ENCODE data around the gene SMTNL1.

SMTNL1 gene

GRCh38 chr11:57560146-57560545 is 22.8 kb downstream of the SMTNL1 start:
- DNase-seq (ENCODE audit: extremely low read depth, low read depth): no peak
- no peak for TF ChIP-seq CTCF (IDR thresholded peaks at IDR 0.05; ENCODE audit: low read depth, low read length)

GRCh38 chr11:57562596-57562995 is 25.2 kb downstream of the SMTNL1 start:
- TF ChIP-seq CTCF (IDR thresholded peaks at IDR 0.05; ENCODE audit: low read depth, low read length): no peak
- DNase-seq (ENCODE audit: extremely low read depth, low read depth): no peak

DNA sequence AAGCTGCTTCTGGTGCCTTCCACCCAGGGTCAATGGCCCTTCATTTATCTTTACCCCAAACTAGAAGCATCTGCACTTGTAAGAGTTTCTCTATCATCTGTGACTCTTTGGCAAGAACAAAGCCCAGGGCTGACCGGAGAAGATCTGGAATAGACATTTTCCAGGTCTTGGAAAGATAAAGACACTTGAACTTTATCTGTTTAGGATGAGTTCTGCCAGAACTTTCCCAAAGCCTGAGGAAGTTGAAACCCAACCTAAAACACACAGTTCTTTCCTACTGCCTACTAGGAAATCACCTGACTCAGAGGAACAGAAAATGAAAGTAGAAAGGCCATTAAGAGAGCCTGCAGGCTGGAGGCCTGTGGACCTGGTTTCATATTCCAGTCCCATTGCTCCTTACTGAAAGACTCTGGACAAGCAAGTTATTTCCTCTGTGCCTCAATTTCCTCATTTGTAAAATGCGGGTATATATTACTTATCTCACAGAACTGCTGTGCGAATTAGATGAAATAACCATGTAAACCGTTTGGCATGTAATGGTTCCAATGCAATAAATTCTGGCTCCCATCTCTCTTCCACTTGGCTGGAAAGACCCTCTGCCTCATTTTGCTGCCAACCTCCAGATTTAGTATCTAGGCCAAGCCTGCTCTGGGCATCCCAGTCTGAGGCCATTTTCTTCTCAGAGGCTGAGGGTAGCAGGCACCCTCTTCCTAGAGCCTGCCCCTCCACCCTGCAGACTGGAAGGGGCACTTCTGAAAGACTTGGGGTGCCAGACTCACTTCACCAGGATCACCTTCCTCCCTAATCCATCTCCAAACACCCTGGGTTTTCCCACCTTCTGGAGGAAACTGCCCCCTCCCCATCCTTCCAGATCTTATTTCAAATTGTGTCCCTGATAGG is 28.9 kb downstream of the SMTNL1 start:
- DNase-seq (ENCODE audit: extremely low read depth, low read depth): no peak
- no peak for TF ChIP-seq CTCF (IDR thresholded peaks at IDR 0.05; ENCODE audit: low read depth, low read length)

DNA sequence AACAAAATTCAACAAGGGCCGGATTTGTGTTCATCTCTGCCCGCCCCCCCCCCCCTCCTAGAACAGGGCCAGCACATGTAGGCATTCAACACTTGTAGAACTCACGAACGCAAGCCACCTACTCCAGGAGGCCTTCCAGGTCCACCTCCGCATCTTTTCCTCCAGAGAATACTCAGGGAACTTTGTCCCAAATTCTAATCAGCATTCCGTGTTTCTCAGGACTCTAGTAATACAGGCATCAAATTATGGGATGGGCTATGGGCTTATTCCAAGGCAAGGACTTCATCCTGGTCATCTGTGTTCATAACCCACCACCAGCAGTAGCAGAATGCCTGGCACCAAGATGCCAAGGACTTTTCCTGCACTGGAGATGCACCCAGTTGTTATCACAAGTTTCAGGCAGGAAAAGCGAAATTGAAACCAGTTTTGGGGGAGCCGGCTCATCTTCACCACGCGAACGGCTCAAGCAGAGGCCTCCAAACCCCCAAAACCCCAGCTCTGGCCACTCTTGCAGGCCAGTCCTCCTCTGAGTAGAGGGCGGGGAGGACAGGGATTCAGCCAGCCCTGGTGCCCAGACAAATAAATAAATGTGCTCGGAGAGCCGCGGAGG is 29.6 kb downstream of the SMTNL1 start:
- DNase-seq (ENCODE audit: extremely low read depth, low read depth): no peak
- TF ChIP-seq CTCF (IDR thresholded peaks at IDR 0.05; ENCODE audit: low read depth, low read length): no peak

DNA sequence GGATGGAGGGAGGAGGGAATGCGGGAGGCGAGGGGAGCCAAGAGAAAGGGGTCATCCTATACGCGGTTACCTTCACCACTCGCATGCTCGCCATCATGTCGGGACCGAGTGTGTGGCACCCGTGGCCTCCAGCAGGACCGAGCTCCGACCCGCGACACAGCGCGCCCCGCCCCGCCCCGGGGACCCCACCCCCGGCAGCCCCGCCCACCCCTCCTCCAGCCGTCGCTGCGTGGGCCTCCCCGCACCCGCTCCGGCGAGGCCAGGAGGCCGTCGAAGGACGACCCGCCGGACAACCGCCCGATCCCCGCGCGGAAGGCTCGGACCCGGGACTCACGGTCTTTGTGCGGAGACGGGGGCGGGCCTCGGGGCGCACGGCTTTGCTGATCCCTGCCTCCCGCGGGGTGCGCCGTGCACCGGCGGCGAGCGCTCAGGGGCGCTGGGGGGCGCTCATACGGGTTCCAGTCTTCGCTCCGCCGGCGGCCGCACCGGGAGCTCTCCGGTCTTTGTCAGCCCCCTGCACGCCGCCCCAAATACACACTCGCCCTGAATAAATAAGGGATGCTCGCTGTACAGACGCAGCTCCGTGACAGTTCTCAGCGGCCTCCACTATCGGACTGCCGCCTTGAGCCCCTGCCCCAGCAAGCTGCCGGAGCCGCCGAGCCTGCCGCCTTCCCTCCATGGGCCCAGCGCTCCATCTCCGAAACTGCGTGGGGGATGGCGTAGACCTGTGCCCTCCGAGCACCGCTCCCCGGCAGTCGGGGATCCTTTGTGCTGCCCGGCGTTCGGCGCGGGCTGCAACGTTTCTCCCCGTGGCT is 30.3 kb downstream of the SMTNL1 start, which contains the start of gene UBE2L6:
UBE2L6 (minus strand) TSS at position 158 of the 815 bp plus-strand sequence; CDS start at position 97, 61 bp downstream.
- no peak; the same call in 1 of the 2 replicates for TF ChIP-seq CTCF (IDR thresholded peaks at IDR 0.05; ENCODE audit: low read depth, low read length)
- no peak for DNase-seq (ENCODE audit: extremely low read depth, low read depth)

DNA sequence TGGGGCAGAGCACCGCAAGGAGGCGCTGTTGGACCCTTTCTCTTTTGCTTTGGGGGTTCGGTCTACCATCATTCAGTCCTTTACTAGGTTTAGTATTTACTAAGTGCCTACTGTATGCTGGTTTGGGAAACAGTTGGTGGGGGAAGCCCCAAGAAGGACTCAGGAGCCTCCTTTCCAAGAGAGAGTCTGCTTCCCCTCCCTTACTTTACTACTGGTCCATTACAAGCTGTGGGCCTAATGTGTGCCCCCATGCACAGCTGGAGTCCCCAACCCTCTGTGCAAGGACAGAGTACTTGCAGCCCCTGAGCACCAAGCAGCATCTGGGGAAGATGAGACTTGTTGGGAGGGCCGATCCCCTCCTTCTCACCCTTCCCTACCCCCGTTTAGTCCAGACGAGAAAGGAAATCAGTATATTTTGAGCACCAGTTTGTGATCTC is 31.0 kb downstream of the SMTNL1 start:
- DNase-seq (ENCODE audit: extremely low read depth, low read depth): peak; percentile 47

More for the DNA sequence above, 31.0 kb downstream of the SMTNL1 start:
- peak; percentile 97 for TF ChIP-seq CTCF (IDR thresholded peaks at IDR 0.05; ENCODE audit: low read depth, low read length)

All from AG09319 (cell line).